Activated T-cell treated with anti-CD3 and anti-CD28 coated beads, Interleukin-2, amount 50 U/mL, for 24 hours (primary cell): Measurements from ENCODE around the gene CTSO.

Experiments used
- DNase-seq: peaks from one replicate; pipeline ENCODE4 v3.0.0-alpha.2; 2020
- H3K27ac Mint-ChIP-seq: 2 replicates; pipeline ENCODE4 v1.8.0; 2020; ENCODE audit warnings: mild to moderate bottlenecking, mixed read lengths
- H3K27me3 Mint-ChIP-seq: 2 replicates; pipeline ENCODE4 v1.8.0; 2020; ENCODE audit warnings: mixed read lengths
- H3K36me3 Mint-ChIP-seq: 2 replicates; pipeline ENCODE4 v1.8.0; 2020; ENCODE audit warnings: low read depth, mixed read lengths
- H3K4me1 Mint-ChIP-seq: 2 replicates; pipeline ENCODE4 v1.8.0; 2020; ENCODE audit warnings: low read depth, mixed read lengths
- H3K4me3 Mint-ChIP-seq: 2 replicates; pipeline ENCODE4 v1.8.0; 2020; ENCODE audit warnings: mild to moderate bottlenecking, moderate library complexity, mixed read lengths
- H3K9me3 Mint-ChIP-seq: 2 replicates; pipeline ENCODE4 v1.8.0; 2020; ENCODE audit warnings: mixed read lengths

Gene CTSO, protein sequence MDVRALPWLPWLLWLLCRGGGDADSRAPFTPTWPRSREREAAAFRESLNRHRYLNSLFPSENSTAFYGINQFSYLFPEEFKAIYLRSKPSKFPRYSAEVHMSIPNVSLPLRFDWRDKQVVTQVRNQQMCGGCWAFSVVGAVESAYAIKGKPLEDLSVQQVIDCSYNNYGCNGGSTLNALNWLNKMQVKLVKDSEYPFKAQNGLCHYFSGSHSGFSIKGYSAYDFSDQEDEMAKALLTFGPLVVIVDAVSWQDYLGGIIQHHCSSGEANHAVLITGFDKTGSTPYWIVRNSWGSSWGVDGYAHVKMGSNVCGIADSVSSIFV

DNA sequence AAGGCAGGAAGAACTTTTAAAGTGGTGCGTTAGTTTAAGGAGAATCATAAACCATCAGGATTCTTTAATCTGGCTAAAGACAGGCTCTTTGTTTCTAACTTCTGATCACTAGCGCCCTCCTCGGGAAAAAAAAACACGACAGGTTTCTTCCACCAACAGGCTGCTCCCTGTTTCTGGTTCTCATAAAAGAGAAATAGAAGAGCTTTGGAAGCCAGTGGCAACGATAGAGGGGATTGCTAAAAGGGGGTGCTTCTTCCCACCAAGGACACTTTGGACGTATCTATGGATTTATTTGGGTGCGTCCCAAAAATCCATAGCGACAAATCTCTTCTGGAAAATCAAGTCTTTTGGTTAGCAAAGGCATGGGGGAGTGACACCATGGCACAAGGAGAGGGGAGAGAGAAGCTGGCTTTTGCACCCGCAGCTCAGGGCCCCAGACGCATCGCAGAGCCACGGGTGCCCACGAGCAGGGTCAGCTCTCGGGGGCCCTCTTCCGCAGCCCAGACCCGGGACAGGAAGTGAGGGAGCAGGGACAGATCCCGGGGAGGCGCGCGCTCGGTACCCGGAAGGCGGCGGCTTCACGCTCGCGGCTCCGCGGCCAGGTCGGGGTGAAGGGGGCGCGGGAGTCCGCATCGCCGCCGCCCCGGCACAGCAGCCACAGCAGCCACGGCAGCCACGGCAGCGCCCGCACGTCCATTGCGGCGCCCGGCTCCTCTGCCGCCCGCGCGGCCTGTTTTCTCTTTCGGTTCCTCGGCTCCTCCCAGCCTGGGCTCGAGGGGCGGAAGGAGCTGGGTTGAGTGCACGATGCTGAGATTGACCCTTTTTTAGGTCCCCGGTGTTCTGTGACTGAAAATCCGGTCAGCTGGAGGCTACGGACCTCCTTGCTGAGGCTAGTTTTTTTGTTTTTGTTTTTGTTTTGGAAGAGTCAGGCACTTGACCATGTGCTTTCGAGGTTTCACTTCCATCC lies at the start of gene CTSO:
TSS of gene CTSO (minus strand) at position 716 of the 967 bp plus-strand sequence. CDS start at position 697, 19 bp downstream.
- Mint-ChIP-seq H3K36me3 (peaks cover 5% of the 10 kb centered on the region), H3K9me3 (no peaks in the 10 kb centered on the region), H3K4me3 (peak within 1 kb of the TSS; percentile 94), H3K27me3 (no peaks in the 10 kb centered on the region), H3K4me1 (peaks cover 21% of the 10 kb centered on the region), H3K27ac (peak within 1 kb of the TSS; percentile 100)
- peak; percentile 84 for DNase-seq

DNA sequence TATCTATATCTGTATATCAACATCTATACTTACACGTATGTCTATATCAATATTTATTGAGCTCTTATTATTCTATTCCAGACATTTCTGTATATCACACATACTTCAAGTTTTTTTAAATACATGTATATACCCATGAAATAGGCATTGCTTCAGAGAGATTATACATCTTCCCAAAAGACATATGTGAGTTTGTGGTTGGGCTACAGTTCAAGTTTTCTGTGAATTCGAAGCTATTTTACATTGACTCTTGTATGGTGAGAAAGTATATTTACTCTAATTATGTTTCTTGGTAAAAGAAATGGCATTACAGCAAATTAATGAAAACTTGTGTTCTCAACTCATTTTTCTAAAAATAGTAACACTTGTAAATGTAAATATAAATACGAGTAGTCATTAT lies 46.8 kb upstream of the CTSO start:
- Mint-ChIP-seq H3K9me3 (peaks cover 4% of the 10 kb centered on the region), H3K27me3 (peaks cover 12% of the 10 kb centered on the region), H3K27ac (no peak overlapping the region), H3K4me1 (no peaks in the 10 kb centered on the region), H3K36me3 (no peaks in the 10 kb centered on the region), H3K4me3 (no peak overlapping the region)
- no peak for DNase-seq

DNA sequence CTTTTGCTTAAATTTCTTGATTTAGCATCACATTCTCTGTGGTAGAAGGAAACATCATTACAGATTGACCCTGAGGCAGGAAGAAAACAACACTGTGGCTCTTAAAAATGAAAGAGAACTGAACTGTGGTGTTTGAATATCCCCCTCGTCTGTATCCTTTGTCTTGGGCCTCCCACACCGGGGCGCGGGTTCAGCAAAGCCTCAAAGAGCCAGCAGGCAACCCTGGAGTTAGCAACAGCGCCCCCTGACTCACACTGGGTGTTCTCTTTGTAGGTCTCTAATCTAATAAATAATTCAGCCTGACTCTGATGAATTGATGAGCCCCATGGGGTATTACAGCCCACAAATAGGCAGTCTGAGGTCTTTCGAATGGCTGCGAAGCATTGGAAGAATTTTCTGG lies 46.1 kb upstream of the CTSO start:
- no peak for DNase-seq
- no peak overlapping the region for H3K27ac Mint-ChIP-seq
- peaks cover 11% of the 10 kb centered on the region for H3K27me3 Mint-ChIP-seq
- H3K4me3 Mint-ChIP-seq: no peak overlapping the region
- no peaks in the 10 kb centered on the region for H3K36me3 Mint-ChIP-seq
- peaks cover 4% of the 10 kb centered on the region for H3K9me3 Mint-ChIP-seq
- H3K4me1 Mint-ChIP-seq: no peaks in the 10 kb centered on the region

DNA sequence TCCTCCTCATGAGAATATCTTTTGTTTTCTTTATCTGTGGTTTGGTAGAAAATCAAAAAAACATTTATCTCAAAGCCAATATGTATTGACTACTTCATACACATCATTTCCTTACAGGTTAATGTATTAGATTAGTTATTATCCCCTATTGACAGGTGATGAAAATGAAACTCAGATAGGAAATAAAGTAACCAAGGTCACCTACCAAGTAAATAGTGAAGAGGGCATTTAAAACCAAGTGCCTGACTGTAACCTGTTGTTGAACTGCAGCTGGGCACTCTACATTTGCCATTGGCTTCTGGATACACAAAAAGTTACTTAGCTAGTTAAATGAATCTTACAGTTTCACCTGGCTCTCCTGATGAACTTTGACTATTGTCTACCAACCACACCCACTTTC lies 41.4 kb upstream of the CTSO start:
- Mint-ChIP-seq H3K27me3 (peaks cover 3% of the 10 kb centered on the region), H3K4me1 (no peaks in the 10 kb centered on the region), H3K27ac (no peak overlapping the region), H3K9me3 (no peaks in the 10 kb centered on the region), H3K36me3 (no peaks in the 10 kb centered on the region), H3K4me3 (no peak overlapping the region)
- no peak for DNase-seq

DNA sequence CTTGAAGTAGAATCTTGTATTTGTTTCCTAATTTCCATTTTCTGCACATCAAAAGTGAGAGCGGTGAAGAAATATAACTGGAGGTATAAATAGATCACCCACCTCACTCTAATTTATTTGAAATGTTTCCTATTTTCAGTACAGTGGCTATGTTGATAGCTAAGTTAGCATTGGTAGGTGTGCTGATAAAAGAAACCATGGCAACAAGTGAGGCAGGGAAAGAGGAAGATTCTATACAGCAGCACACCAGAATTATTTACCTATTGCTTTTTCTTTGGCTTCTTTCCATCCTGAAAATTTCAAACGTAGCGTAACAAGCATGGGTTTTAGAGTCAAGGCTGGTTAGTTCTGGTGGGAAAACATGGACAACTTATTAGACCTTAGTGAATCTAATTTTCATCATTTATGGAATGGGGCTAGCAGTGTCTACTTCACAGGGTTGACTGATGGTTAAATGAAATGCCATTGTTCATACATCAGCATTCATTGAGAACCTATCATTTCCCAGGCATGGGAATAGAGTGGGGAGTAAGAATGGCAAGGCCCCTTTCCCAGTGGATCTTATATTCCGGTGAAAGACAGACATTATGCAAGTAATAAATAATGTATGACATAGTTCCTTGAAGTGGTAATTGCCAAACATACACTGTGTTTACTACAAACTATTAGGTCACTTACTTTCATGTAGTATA lies 30.6 kb upstream of the CTSO start:
- H3K27me3 Mint-ChIP-seq: peaks cover 8% of the 10 kb centered on the region
- H3K4me1 Mint-ChIP-seq: no peaks in the 10 kb centered on the region
- H3K4me3 Mint-ChIP-seq: no peak overlapping the region
- H3K27ac Mint-ChIP-seq: no peak overlapping the region
- no peak for DNase-seq
- H3K9me3 Mint-ChIP-seq: peaks cover 4% of the 10 kb centered on the region
- no peaks in the 10 kb centered on the region for H3K36me3 Mint-ChIP-seq

DNA sequence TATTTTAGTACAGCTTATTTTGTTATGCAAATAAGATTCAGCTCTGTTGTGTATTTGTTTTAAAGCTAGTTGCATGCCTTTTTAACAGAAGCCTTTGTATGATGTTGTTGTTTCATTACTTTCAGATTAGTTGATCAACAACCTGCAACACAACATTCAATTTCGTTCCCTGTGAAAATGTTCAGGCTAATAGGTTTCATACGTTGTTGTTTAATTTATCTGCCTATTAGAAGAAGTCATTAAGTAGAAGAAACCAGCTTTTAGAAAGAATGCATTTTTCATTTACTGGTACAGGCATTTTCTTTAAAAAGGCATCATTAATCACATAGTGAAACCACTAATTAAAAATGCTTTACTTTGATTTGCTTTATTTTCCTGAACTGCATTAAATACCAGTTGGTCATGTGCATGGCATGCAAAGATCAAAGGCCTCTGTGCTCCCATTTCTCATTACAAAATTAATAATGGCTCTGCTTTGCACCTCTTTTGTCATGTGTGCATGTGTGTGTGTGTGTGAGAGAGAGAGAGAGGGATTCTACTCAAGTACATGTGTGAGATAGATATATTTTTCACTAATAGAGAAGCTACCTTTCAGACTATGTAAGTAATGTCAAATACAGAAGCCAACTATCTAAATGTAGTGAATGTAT lies 29.2 kb upstream of the CTSO start:
- no peak overlapping the region for H3K4me3 Mint-ChIP-seq
- H3K9me3 Mint-ChIP-seq: peaks cover 8% of the 10 kb centered on the region
- H3K36me3 Mint-ChIP-seq: no peaks in the 10 kb centered on the region
- no peaks in the 10 kb centered on the region for H3K4me1 Mint-ChIP-seq
- H3K27ac Mint-ChIP-seq: no peak overlapping the region
- H3K27me3 Mint-ChIP-seq: peaks cover 2% of the 10 kb centered on the region
- no peak for DNase-seq

DNA sequence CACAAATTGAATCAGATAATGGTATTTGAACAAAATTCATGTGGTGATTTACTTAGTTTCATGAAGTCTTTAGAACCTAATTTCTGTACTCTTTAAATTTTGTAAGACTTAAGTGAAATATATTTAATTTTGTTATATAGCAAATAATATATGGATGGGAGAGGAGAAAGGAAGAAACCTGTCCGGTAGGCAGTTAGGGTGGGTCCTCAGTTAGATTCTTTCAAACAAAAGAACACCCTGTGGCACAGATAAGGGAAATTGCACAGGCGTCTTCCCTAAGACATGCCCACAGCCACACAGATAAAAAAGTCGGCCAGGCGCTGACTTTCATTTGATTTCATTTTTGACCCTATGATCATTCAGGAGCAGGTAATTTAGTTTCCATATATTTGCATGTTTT lies 25.1 kb upstream of the CTSO start:
- Mint-ChIP-seq H3K9me3 (peaks cover 8% of the 10 kb centered on the region), H3K4me1 (no peaks in the 10 kb centered on the region), H3K36me3 (no peaks in the 10 kb centered on the region), H3K27me3 (peaks cover 2% of the 10 kb centered on the region), H3K27ac (no peak overlapping the region), H3K4me3 (no peak overlapping the region)
- no peak for DNase-seq

DNA sequence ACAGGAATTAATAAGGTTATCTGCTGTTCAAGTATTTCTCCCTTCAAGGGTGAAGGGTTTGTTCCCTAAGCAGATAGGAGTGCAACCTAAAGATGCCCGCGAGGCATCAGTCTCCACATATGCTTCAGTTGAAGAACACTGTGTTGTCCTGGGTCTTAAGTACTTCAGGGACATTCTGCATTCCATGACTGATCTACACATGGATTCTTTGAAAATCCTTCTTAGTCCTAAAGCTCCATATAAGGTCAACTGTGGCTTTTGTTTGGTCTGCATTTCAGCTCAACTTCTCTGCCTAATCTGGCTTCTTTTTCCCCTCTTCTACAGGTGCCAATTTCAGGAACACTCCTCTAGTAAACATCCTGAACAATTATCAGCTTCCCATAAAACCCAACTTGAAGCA lies 21.8 kb upstream of the CTSO start:
- Mint-ChIP-seq H3K9me3 (peaks cover 8% of the 10 kb centered on the region), H3K27me3 (peaks cover 6% of the 10 kb centered on the region), H3K27ac (no peak overlapping the region), H3K4me3 (no peak overlapping the region), H3K36me3 (no peaks in the 10 kb centered on the region), H3K4me1 (no peaks in the 10 kb centered on the region)
- DNase-seq: no peak

DNA sequence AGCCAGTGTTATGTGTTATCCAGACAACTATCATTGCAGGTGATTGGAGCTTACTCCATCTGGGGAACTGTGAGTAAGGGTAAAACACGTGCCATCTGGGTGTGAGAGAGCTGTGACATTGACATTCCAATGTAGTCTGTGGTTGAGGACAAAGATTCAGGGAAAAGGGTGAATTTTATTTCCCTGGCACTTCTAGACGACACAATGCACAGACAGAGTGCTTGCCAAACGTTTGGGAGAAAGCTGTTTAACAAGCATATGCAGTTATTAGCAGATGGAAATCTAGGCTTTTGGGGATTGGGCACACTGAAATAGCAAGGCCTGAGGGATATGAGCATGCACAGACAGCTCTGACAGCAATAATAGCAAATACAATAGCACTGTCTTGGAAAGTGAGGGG lies 21.3 kb upstream of the CTSO start:
- Mint-ChIP-seq H3K27ac (no peak overlapping the region), H3K4me3 (no peak overlapping the region), H3K36me3 (no peaks in the 10 kb centered on the region), H3K4me1 (no peaks in the 10 kb centered on the region), H3K9me3 (peaks cover 8% of the 10 kb centered on the region), H3K27me3 (peaks cover 7% of the 10 kb centered on the region)
- no peak for DNase-seq

DNA sequence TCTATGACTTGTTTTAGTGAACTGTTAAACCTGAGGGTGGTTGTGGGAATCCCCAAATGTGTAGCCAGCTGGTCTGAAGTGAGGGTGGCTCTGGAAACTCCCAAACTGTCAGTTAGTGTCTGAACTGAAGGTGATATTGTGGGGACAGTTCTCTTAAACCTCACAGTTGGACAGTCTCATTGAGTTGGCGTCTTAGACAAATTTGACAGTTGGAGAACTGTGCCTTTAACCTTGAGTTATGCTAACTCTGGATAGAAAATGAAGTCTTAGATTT lies 20.7 kb upstream of the CTSO start:
- Mint-ChIP-seq H3K27me3 (peaks cover 11% of the 10 kb centered on the region), H3K36me3 (no peaks in the 10 kb centered on the region), H3K9me3 (peaks cover 5% of the 10 kb centered on the region), H3K4me3 (no peak overlapping the region), H3K4me1 (no peaks in the 10 kb centered on the region), H3K27ac (no peak overlapping the region)
- DNase-seq: no peak

DNA sequence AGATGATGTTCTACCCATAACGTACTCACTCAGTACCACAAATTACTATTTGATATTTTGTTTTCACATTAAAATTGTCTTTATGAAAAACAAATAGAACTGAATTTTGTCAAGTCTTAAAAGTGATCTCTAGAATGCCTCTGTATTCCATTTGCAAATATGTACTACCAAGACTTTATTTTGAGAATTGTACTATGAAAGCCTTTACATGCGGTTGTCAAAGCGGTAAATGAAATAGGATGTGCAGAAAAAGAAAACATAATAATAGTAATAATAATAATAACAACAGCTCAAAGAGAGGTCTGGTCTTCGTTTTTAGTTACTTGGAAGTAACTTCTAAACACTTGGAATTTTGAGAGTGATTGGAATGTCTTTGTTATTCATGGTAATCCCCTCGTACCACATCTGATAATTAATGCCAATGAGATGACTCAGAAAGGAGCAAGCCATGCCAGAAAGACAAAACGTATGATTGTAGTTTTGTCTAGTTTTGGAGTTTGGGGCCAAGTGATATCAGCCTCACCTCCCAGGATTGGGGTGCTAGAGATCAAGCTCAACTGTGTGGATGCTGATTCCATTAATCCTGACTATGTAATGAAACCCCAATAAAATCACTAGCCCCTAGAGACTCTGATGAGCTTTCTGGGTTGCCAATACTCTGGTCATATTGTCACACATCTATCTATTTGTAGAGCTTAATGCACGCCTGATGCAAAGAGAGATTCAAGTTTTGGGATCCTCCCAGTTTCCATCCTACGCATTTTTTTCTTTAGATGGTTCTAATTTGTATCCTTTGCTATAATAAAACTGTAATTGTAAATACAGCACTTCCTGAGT lies 20.2 kb upstream of the CTSO start:
- H3K4me1 Mint-ChIP-seq: no peaks in the 10 kb centered on the region
- H3K27me3 Mint-ChIP-seq: peaks cover 17% of the 10 kb centered on the region
- H3K9me3 Mint-ChIP-seq: peaks cover under 1% of the 10 kb centered on the region
- no peaks in the 10 kb centered on the region for H3K36me3 Mint-ChIP-seq
- no peak overlapping the region for H3K27ac Mint-ChIP-seq
- no peak for DNase-seq
- H3K4me3 Mint-ChIP-seq: no peak overlapping the region

DNA sequence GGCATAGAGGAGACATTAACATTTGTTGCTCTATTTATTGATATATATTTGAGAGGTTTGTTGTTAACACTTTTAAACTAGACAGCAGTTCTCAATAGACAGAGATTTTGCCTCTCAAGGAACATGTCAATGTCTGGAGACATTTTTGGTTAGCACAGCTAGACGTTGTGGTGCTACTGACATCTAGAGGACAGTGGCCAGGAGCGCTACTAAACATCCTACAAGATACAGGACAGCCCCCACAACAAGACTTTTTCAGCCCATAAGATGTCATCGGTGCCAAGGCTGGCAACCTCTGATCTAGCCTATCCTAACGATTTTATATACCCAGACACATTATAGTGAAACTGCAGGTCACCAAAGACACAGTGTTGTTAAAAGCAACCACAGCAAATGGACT lies 18.4 kb upstream of the CTSO start:
- Mint-ChIP-seq H3K36me3 (no peaks in the 10 kb centered on the region), H3K4me3 (no peak overlapping the region), H3K9me3 (no peaks in the 10 kb centered on the region), H3K27ac (no peak overlapping the region), H3K27me3 (peaks cover 27% of the 10 kb centered on the region), H3K4me1 (no peaks in the 10 kb centered on the region)
- no peak for DNase-seq

DNA sequence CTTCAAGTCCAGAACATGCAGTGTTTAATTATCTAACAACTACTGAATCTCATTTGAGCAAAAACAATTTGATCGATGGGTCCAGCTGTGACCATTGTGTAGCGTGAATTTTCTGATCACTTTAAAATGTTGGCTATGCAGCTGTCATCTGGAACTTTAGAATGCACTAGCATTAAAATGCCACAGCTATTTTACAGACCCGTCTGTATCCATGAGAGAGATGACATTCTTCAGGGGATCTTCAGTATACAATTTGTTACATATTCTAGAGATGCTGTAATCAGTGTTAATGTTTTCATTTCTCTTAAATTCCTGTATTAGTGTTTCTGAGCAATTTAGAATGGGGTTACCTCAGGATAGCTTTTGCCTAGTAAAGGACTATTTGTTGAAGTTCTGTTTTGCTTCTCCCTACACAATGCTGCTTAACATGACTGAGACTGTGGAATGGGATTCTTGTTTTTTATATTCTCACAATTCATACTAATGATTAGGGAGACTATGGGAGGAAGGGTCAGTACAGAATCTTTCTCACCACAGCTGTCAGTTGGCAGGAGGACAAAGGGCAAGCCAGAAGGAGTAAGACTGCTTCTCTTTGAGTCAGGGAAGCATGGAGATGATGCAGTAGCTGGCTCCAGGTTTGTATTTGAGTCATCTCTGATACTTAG lies 13.2 kb upstream of the CTSO start:
- Mint-ChIP-seq H3K9me3 (no peaks in the 10 kb centered on the region), H3K4me3 (no peak overlapping the region), H3K27ac (no peak overlapping the region), H3K36me3 (no peaks in the 10 kb centered on the region), H3K4me1 (peaks cover 11% of the 10 kb centered on the region), H3K27me3 (peaks cover 26% of the 10 kb centered on the region)
- no peak for DNase-seq
